Mucosa of rectum (tissue), 2 donors: Measurements from ENCODE around the gene COMMD3.
A peak's percentile ranks its signal among the peaks of the same experiment; 100 is the strongest.

Source experiments
- H3K27ac ChIP-seq, 2 donors: one replicate each; pipeline ENCODE4 v1.7.0; 2013; ENCODE audit warnings: inconsistent platforms in 2 of 2, low read depth in 2 of 2, low read length in 2 of 2
- H3K27me3 ChIP-seq, 2 donors: one replicate each; pipeline ENCODE4 v1.7.0; 2013; ENCODE audit warnings: low read length in 2 of 2; ENCODE audit not compliant: control insufficient read depth in 2 of 2, insufficient read depth in 2 of 2
- H3K36me3 ChIP-seq, 2 donors: one replicate each; pipeline ENCODE4 v1.7.0; 2013; ENCODE audit warnings: low read length in 2 of 2; ENCODE audit not compliant: control insufficient read depth in 2 of 2, insufficient read depth in 2 of 2
- H3K4me1 ChIP-seq, 2 donors: one replicate each; pipeline ENCODE4 v1.7.0; 2013; ENCODE audit warnings: low read length in 2 of 2, mild to moderate bottlenecking in 1 of 2; ENCODE audit not compliant: control insufficient read depth in 2 of 2, insufficient read depth in 2 of 2
- H3K4me3 ChIP-seq, 2 donors: one replicate each; pipeline ENCODE4 v1.7.0; 2013; ENCODE audit warnings: low read length in 2 of 2
- H3K9ac ChIP-seq, 2 donors: one replicate each; pipeline ENCODE4 v1.7.0; 2013; ENCODE audit warnings: low read length in 2 of 2, low read depth in 1 of 2, mild to moderate bottlenecking in 1 of 2
- H3K9me3 ChIP-seq, 2 donors: one replicate each; pipeline ENCODE4 v1.7.0; 2013; ENCODE audit warnings: low read length in 2 of 2; ENCODE audit not compliant: control insufficient read depth in 2 of 2
- donor health status: healthy.
- donor health status: Normal muscosa, but diverticular disease.

The COMMD3 gene

GRCh38 chr10:22325272-22326144 is 9.3 kb downstream of the COMMD3 start:
- H3K9ac ChIP-seq: peak overlapping the region; percentile 58 to 72
- peak overlapping the region; percentile 72 to 82 for H3K4me3 ChIP-seq
- H3K9me3 ChIP-seq: no peaks in the 10 kb centered on the region
- peaks cover 14 to 25% of the 10 kb centered on the region in 2 donors for H3K4me1 ChIP-seq
- peaks cover 11 to 17% of the 10 kb centered on the region in 2 donors for H3K36me3 ChIP-seq
- peaks cover 16 to 28% of the 10 kb centered on the region in 2 donors for H3K27me3 ChIP-seq
- H3K27ac ChIP-seq: peak overlapping the region in 1 of 2 donors; percentile 35

- no peak overlapping the region for H3K27ac ChIP-seq
- peaks cover 11 to 17% of the 10 kb centered on the region in 2 donors for H3K36me3 ChIP-seq
Measured at GRCh38 chr10:22326145-22326702, 10.0 kb downstream of the COMMD3 start.

GRCh38 chr10:22329150-22329549 is 13.0 kb downstream of the COMMD3 start:
- H3K27ac ChIP-seq: no peak overlapping the region
- peaks cover 11 to 17% of the 10 kb centered on the region in 2 donors for H3K36me3 ChIP-seq
- H3K4me1 ChIP-seq: peaks cover 5 to 14% of the 10 kb centered on the region in 2 donors
- peaks cover 6 to 12% of the 10 kb centered on the region in 2 donors for H3K27me3 ChIP-seq
- H3K9ac ChIP-seq: no peak overlapping the region
- no peak overlapping the region for H3K4me3 ChIP-seq
- H3K9me3 ChIP-seq: no peaks in the 10 kb centered on the region

More at GRCh38 chr10:22326145-22326702, 10.0 kb downstream of the COMMD3 start:
- H3K9me3 ChIP-seq: no peaks in the 10 kb centered on the region
- peaks cover 16 to 28% of the 10 kb centered on the region in 2 donors for H3K27me3 ChIP-seq
- H3K9ac ChIP-seq: peak overlapping the region; percentile 15 to 58
- H3K4me1 ChIP-seq: peaks cover 14 to 25% of the 10 kb centered on the region in 2 donors
- H3K4me3 ChIP-seq: peak overlapping the region; percentile 72 to 76

DNA sequence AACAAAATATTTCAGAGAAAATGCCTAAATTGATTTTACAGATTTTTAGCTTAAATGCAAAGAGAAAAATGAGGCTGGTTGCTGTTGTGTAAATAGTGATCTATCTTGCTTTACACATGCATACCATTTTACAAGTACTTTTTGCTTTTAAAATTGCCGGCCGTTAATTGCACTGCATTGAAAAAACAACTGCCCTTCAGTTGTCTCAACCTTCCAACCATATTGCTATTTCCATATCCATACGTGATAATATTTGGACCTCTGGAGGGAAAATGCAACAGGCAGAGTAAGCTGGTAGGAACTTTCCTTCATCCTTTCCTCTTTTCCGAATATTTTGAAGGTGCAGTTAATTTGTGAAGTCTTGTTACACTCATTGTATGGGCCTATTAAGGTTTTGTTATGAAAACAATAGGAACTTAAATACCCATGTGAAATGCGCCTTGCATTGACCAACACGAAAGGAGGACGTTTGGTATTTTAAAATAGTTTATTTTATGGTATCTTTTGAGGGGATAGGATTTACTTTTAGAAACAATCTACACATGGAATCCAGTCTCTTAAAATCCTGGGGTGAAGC is 16.0 kb downstream of the COMMD3 start:
- Histone ChIP-seq H3K4me1 (peaks cover 11 to 18% of the 10 kb centered on the region in 2 donors), H3K27ac (no peak overlapping the region), H3K36me3 (peaks cover 11 to 17% of the 10 kb centered on the region in 2 donors), H3K9ac (no peak overlapping the region), H3K9me3 (no peaks in the 10 kb centered on the region), H3K27me3 (peaks cover 30 to 35% of the 10 kb centered on the region in 2 donors), H3K4me3 (no peak overlapping the region)

- Histone ChIP-seq H3K9me3 (no peaks in the 10 kb centered on the region), H3K36me3 (peaks cover 11 to 13% of the 10 kb centered on the region in 2 donors), H3K27ac (peak overlapping the region in 1 of 2 donors; percentile 33), H3K4me3 (no peak overlapping the region), H3K4me1 (peaks cover 11 to 18% of the 10 kb centered on the region in 2 donors), H3K9ac (no peak overlapping the region), H3K27me3 (peaks cover 41 to 46% of the 10 kb centered on the region in 2 donors)
Measured at GRCh38 chr10:22333167-22333974, 17.2 kb downstream of the COMMD3 start.

DNA sequence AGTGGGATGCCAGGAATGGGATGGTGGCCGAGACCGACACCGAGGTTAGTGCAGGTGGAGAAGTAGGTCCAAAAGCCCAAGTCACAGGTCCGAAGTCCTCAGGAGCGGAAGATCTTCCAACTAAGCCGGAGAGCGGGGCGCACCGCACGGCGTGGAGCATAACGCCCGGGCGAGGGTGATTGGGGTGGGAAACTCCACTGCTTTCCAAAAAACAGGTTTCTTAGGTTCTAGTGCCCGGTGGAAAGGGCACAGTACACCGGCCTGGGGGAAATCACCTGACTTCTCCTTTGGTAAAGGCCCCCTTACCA is 17.7 kb downstream of the COMMD3 start:
- Histone ChIP-seq H3K27me3 (peaks cover 47 to 52% of the 10 kb centered on the region in 2 donors), H3K4me3 (no peak overlapping the region), H3K4me1 (peaks cover 11 to 18% of the 10 kb centered on the region in 2 donors), H3K9me3 (no peaks in the 10 kb centered on the region), H3K9ac (no peak overlapping the region), H3K27ac (no peak overlapping the region), H3K36me3 (peaks cover 11 to 12% of the 10 kb centered on the region in 2 donors)

- Histone ChIP-seq H3K27me3 (peaks cover 51 to 57% of the 10 kb centered on the region in 2 donors), H3K4me1 (peaks cover 12 to 18% of the 10 kb centered on the region in 2 donors), H3K27ac (no peak overlapping the region), H3K9me3 (no peaks in the 10 kb centered on the region), H3K9ac (peak overlapping the region; percentile 1 to 67), H3K36me3 (peaks cover 4 to 7% of the 10 kb centered on the region in 2 donors), H3K4me3 (peak overlapping the region; percentile 65 to 68)
Measured at GRCh38 chr10:22334414-22335172, 18.4 kb downstream of the COMMD3 start.

DNA sequence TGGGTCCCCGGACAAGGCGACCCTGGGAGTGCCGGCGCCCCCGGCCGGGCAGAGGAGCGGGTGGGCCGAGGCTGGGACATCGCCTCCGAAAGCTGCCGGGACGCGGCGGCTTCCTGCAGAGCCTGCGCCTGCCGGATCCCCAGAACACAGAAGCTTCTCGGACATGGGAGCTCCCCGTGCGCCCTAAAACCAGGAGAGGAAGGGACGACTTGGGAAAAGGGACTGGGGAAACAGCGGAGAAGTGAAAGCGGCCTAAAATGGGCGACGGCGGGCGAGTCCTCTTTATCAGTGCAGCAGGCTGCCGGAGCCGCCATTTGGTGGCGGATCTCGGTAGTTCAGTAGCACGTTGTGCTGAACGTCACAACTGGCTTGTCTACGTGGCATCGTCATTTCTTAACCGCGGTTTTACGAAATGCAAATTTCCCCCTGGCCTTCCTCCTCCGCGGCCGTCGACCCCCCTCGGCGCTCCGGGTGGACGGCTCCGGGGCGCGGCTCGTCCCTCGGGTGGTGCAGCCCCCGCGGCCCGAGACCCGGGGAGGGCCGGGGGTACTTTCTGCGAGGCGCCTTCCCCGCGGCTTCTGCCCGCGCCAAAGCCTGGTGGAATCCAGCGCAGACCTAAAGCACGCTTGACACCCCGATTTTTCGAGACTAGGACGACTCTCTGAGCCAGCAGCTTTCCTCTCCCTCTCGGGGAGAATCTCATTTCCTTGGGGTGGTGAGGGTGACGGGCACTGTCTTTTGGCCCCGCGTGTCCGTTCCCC is 19.2 kb downstream of the COMMD3 start:
- Histone ChIP-seq H3K36me3 (no peaks in the 10 kb centered on the region), H3K4me1 (peaks cover 17 to 22% of the 10 kb centered on the region in 2 donors), H3K27ac (no peak overlapping the region), H3K9ac (peak overlapping the region; percentile 11 to 67), H3K27me3 (peaks cover 51 to 57% of the 10 kb centered on the region in 2 donors), H3K9me3 (no peaks in the 10 kb centered on the region), H3K4me3 (peak overlapping the region; percentile 65 to 68)
